Loucy (cell line): ENCODE results near the gene ECT2L.

Source experiments
- H2AFZ ChIP-seq: fragments of 200-600 bp; sonication (generic); 2 replicates; pipeline ENCODE4 v1.6.0; 2016; ENCODE audit warnings: antibody characterized with exemption, mild to moderate bottlenecking, low read length, moderate library complexity
- H3F3A ChIP-seq: fragments of 200-600 bp; 2 replicates; pipeline ENCODE4 v1.6.0; 2016; ENCODE audit warnings: antibody characterized with exemption, low read depth, mild to moderate bottlenecking
- H3K27me3 ChIP-seq: fragments of 200-600 bp; sonication (generic); 2 replicates; pipeline ENCODE4 v1.6.1; 2014; ENCODE audit warnings: low read length, mild to moderate bottlenecking; ENCODE audit not compliant: insufficient read depth, poor library complexity, severe bottlenecking
- H3K36me3 ChIP-seq: fragments of 200-600 bp; sonication (generic); 2 replicates; pipeline ENCODE4 v1.6.1; 2016; ENCODE audit warnings: low read length; ENCODE audit not compliant: insufficient read depth
- H3K4me1 ChIP-seq: fragments of 200-600 bp; sonication (generic); 2 replicates; pipeline ENCODE4 v1.5.1; 2014; ENCODE audit warnings: low read length, mild to moderate bottlenecking; ENCODE audit not compliant: insufficient read depth, poor library complexity, severe bottlenecking
- H3K4me2 ChIP-seq: fragments of 200-600 bp; sonication (generic); 2 replicates; pipeline ENCODE4 v1.6.0; 2014; ENCODE audit warnings: antibody characterized with exemption, low read length, low read depth, mild to moderate bottlenecking; ENCODE audit not compliant: poor library complexity, severe bottlenecking
- H3K4me3 ChIP-seq: fragments of 200-600 bp; sonication (generic); 2 replicates; pipeline ENCODE4 v1.5.1; 2014; ENCODE audit warnings: low read length, mild to moderate bottlenecking, mixed read lengths; ENCODE audit not compliant: poor library complexity, severe bottlenecking
- H3K79me2 ChIP-seq: fragments of 200-600 bp; sonication (generic); 2 replicates; pipeline ENCODE4 v1.6.1; 2014; ENCODE audit warnings: low read length; ENCODE audit not compliant: insufficient read depth
- H3K9ac ChIP-seq: fragments of 200-600 bp; sonication (generic); 2 replicates; pipeline ENCODE4 v1.6.0; 2014; ENCODE audit warnings: mild to moderate bottlenecking, low read depth, low read length, moderate library complexity; ENCODE audit not compliant: poor library complexity, severe bottlenecking
- H3K9me2 ChIP-seq: fragments of 200-600 bp; sonication (generic); replicated peaks from 2 replicates; pipeline ENCODE4 v1.6.1; 2016; ENCODE audit warnings: low read depth, low read length, mixed read lengths
- H3K9me3 ChIP-seq: fragments of 200-600 bp; sonication (generic); 2 replicates; pipeline ENCODE4 v1.6.1; 2014; ENCODE audit warnings: mild to moderate bottlenecking, antibody characterized with exemption, low read length, low read depth; ENCODE audit not compliant: insufficient read depth
- H4K20me1 ChIP-seq: fragments of 200-600 bp; sonication (generic); 2 replicates; pipeline ENCODE4 v1.6.0; 2014; ENCODE audit warnings: antibody characterized with exemption, low read length, mild to moderate bottlenecking; ENCODE audit not compliant: insufficient read depth, poor library complexity, severe bottlenecking
- CTCF ChIP-seq: fragments of 200-600 bp; sonication (generic); conservative IDR thresholded peaks from 2 replicates; pipeline ENCODE4 v1.5.1; 2014; ENCODE audit warnings: mild to moderate bottlenecking, antibody characterized with exemption, low read length
- EZH2phosphoT487 ChIP-seq: fragments of 200-600 bp; IDR thresholded peaks from 2 replicates; pipeline ENCODE4 v1.6.1; 2018; ENCODE audit warnings: antibody characterized with exemption, mild to moderate bottlenecking, moderate library complexity, borderline replicate concordance

ECT2L gene

GRCh38 chr6:138885156-138885819 lies 89.4 kb downstream of the ECT2L start:
- H3F3A ChIP-seq = no peaks in the 10 kb centered on the region
- no peak for TF ChIP-seq EZH2phosphoT487
- TF ChIP-seq CTCF = no peak
- H3K4me3 ChIP-seq = no peak overlapping the region
- H3K9me3 ChIP-seq = no peaks in the 10 kb centered on the region
- no peaks in the 10 kb centered on the region for H3K27me3 ChIP-seq
- no peak overlapping the region for H2AFZ ChIP-seq
- no peak overlapping the region for H3K9ac ChIP-seq
- no peaks in the 10 kb centered on the region for H3K4me1 ChIP-seq
- no peaks in the 10 kb centered on the region for H3K36me3 ChIP-seq
- H4K20me1 ChIP-seq = no peaks in the 10 kb centered on the region
- H3K4me2 ChIP-seq = no peak overlapping the region
- H3K9me2 ChIP-seq = no peaks in the 10 kb centered on the region
- H3K79me2 ChIP-seq = no peaks in the 10 kb centered on the region

DNA sequence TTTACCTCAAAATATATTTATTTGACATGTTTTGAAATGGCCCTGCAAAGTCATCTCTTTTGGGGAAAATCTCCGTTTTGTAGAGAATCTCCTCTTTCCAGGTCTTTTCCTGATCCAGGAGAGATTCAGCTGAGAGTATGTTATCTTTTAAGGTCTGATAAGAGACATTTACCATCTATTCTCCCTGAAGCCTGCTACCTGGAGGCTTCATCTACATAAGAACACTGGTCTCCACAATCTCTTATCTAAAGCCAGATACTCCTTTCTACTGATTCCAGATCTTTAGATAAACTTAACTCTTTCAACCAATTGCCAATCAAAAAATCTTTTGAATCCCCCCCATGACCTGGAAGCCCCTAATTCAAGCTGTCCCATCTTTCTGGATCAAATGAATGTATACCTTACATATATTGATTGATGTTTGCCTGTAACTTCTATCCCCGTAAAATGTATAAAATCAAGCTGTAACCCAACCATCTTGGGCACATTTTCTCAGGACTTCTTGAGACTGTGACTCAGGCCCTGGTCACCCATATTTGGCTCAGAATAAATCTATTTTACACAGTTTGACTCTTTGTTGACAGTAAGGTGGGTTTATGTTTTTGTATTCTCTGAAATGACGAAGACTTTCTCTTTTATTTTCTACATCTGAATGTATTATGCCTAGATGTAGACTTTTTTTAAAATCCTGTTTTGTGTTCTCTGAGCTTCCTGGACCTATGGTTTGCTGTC lies 95.5 kb downstream of the ECT2L start:
- H3K9me3 ChIP-seq = no peaks in the 10 kb centered on the region
- no peaks in the 10 kb centered on the region for H3K36me3 ChIP-seq
- H3F3A ChIP-seq = no peaks in the 10 kb centered on the region
- no peak overlapping the region for H3K4me3 ChIP-seq
- no peaks in the 10 kb centered on the region for H4K20me1 ChIP-seq
- no peaks in the 10 kb centered on the region for H3K4me1 ChIP-seq
- H3K9ac ChIP-seq = no peak overlapping the region
- no peaks in the 10 kb centered on the region for H3K27me3 ChIP-seq
- no peaks in the 10 kb centered on the region for H3K79me2 ChIP-seq
- H2AFZ ChIP-seq = no peak overlapping the region
- TF ChIP-seq EZH2phosphoT487 = no peak
- TF ChIP-seq CTCF = no peak
- no peak overlapping the region for H3K4me2 ChIP-seq
- no peaks in the 10 kb centered on the region for H3K9me2 ChIP-seq

- Histone ChIP-seq H3K4me2 (no peak overlapping the region), H3K9ac (no peak overlapping the region), H2AFZ (no peak overlapping the region), H3K79me2 (no peaks in the 10 kb centered on the region), H3K9me3 (no peaks in the 10 kb centered on the region), H3K4me1 (no peaks in the 10 kb centered on the region), H3K27me3 (no peaks in the 10 kb centered on the region), H4K20me1 (no peaks in the 10 kb centered on the region), H3K4me3 (no peak overlapping the region), H3K36me3 (peaks cover 7% of the 10 kb centered on the region; the same call in 1 of the 2 replicates), H3F3A (no peaks in the 10 kb centered on the region), H3K9me2 (no peaks in the 10 kb centered on the region)
- TF ChIP-seq CTCF (no peak), EZH2phosphoT487 (no peak)
Observed at GRCh38 chr6:138896104-138896756, 100.3 kb downstream of the ECT2L start.
